OCI-LY7 (cell line): ENCODE data around the gene RDH5.

Experiments
- CTCF ChIP-seq: fragments of 200-600 bp; sonication (generic); conservative IDR thresholded peaks from 2 replicates; pipeline ENCODE4 v1.5.1; 2014; ENCODE audit warnings: mild to moderate bottlenecking, antibody characterized with exemption, low read length, moderate library complexity, mixed read lengths
- EZH2phosphoT487 ChIP-seq: fragments of 200-600 bp; sonication (generic); IDR thresholded peaks from 2 replicates; pipeline ENCODE4 v1.6.1; 2018; ENCODE audit warnings: low read depth, borderline replicate concordance, mild to moderate bottlenecking, mixed run types, antibody characterized with exemption, low read length, moderate library complexity, mixed read lengths

GRCh38 chr12:55762646-55763045, 42.5 kb downstream of the RDH5 start:
- TF ChIP-seq CTCF: no peak
- TF ChIP-seq EZH2phosphoT487: no peak
